T-helper 22 cell (primary cell): ENCODE results near the gene INIP.
A peak's percentile ranks its signal among the peaks of the same experiment; 100 is the strongest.

Source experiments
- DNase-seq: peaks from one replicate; pipeline ENCODE4 v3.0.0-alpha.2; 2020; ENCODE audit warnings: low read depth

The INIP gene, protein sequence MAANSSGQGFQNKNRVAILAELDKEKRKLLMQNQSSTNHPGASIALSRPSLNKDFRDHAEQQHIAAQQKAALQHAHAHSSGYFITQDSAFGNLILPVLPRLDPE

GRCh38 chr9:112717661-112718331, at the start of gene INIP:
Gene INIP (minus strand): TSS chr9:112718117. CDS start chr9:112716485, 1,632 bp downstream.
- peak; percentile 96 for DNase-seq

DNA sequence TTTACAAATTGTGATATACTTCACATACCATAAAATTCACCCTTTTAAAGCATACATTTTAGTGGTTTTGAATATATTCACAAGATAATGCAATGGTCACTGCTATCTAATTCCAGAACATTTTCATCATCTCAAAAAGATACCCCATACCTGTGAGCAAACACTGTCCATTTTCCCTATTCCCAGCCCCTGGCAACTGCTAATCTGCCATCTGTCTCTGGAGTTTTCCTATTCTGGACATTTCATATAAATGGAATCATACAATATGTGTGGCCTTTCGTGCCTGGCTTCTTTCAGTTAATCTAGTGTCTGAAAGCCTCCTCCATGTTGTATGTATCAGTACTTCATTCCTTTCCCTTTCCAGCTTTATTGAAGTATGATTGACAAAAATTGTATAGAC, 47.4 kb upstream of the INIP start:
- DNase-seq = no peak

- DNase-seq = no peak
Measured at GRCh38 chr9:112764837-112765236, 46.9 kb upstream of the INIP start.

GRCh38 chr9:112764344-112764743, 46.4 kb upstream of the INIP start:
- no peak for DNase-seq

DNA sequence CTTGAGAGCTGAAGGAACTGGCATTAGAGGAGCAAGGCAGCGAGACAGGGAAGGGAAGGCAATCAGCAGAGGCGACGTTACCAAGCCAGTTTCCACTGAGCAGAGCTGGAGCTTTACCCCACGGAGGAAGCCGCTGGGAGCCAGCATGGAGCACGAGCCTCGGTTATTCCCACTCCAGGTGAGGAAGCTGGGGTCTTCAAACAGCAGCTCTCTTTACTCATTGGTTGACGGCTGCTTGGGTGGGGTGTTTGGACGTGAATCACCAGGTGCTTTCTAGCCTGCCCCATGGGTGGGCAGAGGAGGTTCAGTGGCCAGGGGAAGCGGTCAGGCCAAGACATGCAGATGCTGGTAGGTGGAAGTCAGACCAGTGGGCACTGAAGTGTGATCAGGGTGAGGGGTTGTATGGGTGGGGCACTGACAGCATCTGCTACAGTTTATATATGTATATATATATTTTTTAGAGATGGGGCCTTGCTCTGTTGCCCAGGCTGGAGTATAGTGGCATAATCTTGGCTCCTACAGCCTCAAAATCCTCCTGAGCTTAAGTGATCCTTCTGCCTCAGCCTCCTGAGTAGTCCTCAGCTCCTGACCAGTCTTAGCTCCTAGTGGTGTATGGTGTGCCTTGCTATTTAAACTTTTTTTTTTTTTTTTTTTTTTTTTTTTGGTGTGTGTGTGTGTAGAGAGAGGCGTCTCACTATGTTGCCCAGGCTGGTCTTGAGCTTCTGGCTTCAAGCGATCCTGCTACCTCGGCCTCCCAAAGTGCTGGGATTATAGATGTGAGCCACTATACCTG, 45.0 kb upstream of the INIP start:
- DNase-seq = no peak

GRCh38 chr9:112761912-112762655, 44.2 kb upstream of the INIP start:
- no peak for DNase-seq

GRCh38 chr9:112760821-112761220, 42.9 kb upstream of the INIP start:
- no peak for DNase-seq

DNA sequence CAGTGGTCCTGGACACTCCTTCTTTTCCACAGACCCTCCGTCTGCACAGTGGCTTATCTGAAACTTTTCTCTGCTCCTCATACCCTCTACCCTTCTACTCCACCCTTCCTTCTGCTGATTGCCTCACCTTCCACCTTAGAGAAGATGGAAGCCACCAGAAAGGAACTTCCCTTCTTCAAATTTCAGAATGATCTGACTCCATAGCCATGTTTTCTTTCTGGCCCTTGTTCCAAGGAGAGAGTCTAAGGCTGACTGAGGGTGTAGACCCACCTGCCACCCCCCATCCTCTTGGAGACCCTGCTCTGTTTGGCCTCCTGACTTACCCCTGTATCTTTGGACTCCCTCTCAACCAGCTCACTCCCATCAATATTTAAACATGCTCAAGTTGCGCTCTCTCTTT, 40.0 kb upstream of the INIP start:
- DNase-seq = no peak

GRCh38 chr9:112757282-112757883, 39.5 kb upstream of the INIP start:
- DNase-seq = no peak

- DNase-seq = no peak
Measured at GRCh38 chr9:112755675-112756074, 37.8 kb upstream of the INIP start.

DNA sequence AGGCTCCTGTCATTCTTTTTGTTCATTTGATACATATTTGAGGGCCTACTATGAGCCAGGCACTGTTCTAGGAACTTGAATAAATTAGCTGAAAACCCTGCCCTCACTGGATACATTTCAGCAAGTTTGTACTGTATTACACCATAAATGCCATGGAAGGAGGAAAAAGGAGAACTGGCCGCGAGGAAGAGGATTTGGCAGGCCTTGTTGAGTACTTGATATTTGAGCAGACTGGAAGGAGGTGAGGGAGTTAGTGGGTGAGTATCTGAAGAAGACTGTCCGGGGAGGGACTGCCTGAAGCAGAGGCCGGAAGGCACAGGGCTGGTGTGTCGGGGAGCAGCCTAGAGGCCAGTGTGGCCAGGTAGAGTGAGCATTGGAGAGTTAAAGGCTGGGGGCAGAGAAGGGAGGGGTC, 37.1 kb upstream of the INIP start:
- DNase-seq = no peak

- peak; percentile 15 for DNase-seq
Measured at GRCh38 chr9:112754578-112754977, 36.7 kb upstream of the INIP start.

DNA sequence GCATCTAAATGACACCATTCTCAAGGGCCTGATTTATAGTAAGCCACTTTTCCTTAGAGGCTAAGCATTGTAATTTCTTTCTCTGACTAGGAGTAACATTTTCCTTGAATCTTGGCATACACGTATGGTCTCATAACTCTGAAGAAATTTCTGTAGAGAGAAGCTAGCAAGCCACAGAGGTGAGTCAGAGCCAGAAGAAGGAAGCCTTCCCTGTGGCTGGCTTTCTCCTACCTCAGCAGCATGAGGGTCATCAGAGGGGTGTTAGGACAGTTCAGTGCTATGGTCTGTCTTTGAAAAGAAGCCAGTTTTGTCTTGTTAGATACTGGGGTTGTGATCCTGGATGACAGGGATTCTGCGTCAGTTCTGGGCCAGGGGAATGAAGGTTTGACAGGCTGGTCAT, 35.8 kb upstream of the INIP start:
- DNase-seq = no peak

DNA sequence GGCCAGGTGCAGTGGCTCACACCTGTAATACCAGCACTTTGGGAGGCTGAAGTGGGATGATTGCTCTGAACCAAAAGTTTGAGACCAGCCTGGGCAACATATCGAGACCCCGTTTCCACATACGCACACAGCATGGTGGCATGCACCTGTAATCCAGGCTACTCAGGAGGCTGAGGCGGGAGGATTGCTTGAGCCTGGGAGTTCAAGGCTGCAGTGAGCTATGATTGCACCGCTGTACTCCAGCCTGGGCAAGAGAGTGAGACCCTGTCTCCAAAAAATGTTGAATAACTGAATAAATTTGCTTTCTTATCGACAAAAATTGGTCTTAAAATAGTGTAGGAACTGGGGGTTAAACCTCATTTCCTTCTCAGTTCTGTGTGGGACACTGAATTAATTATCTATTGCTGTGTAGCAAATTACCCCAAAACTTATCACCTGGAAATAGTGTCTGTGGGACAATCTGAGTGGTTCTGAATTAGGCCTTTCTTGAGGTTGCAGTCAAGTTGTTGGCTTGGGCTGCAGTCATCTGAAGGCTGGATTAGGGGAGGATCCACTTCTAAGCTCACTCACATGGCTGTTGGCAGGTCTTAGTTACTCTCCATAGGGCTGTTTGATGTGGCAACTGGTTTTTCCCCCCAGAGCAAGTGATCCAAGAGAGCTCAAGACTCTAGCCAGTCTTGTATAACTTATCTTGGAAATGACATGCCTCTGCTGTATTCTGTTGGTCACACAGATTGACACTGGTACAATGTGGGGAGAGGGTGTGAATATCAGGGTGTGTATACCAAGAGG, 34.6 kb upstream of the INIP start:
- no peak for DNase-seq

DNA sequence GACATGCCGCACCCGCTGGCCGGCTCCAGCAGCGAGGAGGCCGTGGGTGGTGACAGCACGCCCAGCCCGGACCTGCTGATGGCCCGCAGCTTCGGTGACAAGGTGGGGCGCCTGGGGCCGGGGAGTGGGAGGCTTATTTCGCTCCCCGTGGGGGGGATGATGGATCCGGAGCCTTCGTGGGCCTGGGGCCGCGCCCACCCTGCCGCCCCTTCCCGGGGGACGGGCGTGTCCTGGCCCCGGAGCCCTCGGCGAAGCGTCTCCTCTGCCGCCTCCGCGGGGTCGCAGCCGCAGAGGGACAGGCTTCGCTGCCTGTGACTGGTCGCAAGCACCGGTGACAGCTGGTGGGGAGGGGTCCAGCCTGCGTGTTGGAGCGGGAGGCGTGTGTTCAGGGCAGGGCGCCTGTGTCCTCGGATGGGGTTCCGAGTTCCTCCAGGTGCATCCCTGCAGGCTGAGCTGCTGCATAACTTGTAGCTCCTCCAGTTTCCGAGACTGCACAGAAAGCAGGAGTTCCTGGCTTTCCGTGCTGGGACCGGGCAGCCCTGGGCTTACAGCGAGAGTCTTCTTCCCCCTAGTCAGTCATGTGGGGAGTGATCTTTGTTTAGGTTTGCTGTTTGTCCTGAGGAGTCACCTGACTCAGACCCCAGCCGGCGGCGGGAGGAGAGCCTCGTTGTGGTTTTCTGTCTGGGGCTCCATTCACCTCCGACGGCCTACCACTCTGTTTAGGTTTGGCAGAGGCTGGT, 33.3 kb upstream of the INIP start:
- peak; percentile 30 for DNase-seq

DNA sequence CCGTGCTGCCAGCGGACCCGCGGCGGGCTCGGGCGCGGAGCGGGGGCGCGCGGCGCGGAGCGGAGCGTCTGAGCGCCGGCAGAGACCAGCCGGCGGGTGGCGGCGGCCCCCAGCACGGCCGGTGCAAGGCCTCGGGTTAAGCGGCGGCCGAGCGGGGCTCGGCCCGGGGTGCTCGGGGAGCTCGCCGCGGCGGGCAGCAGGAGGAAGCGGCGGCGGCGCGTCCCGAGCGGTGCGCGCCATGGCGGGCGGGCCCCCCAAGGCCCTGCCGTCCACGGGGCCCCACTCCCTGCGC, 32.8 kb upstream of the INIP start:
- no peak for DNase-seq

DNA sequence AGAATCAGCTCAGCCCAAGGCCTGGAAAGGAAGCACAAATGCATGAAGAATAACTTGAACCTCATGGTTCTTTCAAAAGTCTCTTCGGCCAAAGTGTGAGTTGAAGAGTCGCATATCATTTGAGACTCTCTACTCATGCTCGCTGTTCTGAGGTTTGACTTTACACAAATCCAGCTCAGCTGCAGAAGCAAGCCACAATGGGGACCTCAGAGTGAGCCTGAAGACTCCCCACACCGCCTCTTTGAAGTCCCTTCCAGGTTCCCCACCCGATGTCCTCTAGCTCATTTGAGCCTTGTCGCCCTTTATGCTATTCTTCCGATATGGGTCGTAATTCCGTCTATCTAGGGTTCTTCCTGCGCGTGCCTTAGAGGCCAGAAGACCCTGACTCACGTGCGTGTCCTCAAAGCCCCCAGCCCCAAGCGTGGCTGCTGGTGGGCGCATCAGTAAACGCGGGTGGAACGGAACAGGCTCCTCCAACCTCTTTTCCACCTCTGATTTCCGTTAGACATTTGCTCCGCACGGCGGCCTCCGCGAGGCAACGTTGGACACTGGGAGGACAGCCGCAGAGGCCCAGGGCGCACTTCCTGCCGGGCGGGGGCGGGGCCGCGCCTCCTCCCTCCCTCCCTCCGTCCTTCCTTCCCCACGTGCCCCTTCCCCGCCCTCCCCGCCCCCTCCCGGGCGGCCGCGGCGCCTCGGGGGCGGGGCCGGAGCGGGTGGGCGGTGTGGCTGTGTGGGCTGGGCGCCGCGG, 32.3 kb upstream of the INIP start, which contains the start of gene SNX30:
TSS of gene SNX30 (plus strand) at position 745 of the 748 bp plus-strand sequence. CDS start 242 bp downstream, outside the sequence.
- peak; percentile 68 for DNase-seq

GRCh38 chr9:112747094-112747493, 29.2 kb upstream of the INIP start:
- DNase-seq = no peak

GRCh38 chr9:112744177-112744576, 26.3 kb upstream of the INIP start:
- DNase-seq = no peak

GRCh38 chr9:112743216-112743836, 25.4 kb upstream of the INIP start:
- no peak for DNase-seq
